Activated T-helper 9 cell treated with anti-CD3 and anti-CD28 coated beads, Interleukin-2, amount 50 U/mL, for 16 hours (primary cell): ENCODE measurements around the gene HNF1A.

Experiments
- DNase-seq: peaks from one replicate; pipeline ENCODE4 v3.0.0-alpha.2; 2020; ENCODE audit warnings: low read depth

HNF1A gene

DNA sequence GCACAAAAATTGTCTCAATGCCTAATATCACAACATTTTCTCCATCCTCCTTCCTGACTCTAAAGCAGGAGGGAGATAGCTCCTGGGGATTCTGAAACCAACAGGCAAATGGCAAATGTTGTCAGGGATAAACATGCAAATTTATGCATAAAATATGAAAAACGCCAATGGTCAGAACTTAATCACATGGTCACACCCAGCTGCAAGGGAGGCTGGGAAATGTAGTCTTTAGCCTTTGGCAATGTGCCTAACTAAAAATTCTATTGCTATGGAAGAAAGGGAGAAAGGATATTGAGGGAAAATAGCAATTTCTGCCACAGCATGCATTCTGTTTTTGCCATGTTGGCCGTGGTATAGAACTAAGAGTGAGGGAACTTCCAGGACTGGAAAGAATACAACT lies 72.4 kb downstream of the HNF1A start:
- no peak for DNase-seq
